NCI-H1105 treated with DMSO at 0.1 percent for 48 hours (cell line): ENCODE results near the gene LAMC1.
"Not testable (repeated sequence)": the region's sequence is repeated elsewhere in the genome, so short reads cannot be mapped to it uniquely, and the experiment has no call there.

Experiments
- DNase-seq: peaks from one replicate; lab custom pipeline; 2025; lab: John Stamatoyannopoulos, UW

Gene LAMC1

DNA sequence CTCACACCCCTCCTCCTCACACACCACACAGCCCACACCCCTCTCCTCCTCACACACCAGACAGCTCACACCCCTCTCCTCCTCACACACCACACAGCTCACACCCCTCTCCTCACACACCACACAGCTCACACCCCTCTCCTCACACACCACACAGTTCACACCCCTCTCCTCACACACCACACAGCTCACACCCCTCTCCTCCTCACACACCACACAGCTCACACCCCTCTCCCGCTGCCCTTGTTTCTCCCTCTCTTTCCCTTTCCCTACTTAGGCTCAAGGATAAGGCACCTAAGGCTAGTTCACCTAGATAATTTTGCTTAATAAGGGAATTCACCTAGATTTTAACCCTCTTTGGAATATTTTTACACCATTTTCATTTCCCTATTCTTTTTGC lies 126.8 kb downstream of the LAMC1 start:
- DNase-seq: not testable (repeated sequence)

DNA sequence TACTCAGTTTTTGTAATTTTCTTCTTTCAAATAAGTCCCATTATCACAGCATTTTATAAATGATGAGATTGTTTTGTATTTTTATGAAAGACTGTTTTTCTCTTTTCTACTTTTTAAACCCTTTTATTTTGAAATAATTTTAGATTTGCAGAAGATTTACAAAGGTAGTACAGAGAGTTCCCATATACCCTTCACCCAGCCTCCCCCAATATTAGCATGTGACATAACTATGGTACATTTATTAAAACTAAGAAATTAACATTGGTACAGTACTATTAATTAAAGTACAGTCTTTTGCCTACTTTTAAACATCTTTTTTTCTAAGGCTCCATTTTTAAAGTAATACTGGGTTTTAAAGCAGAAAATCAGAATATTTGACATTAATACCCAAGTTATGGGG lies 127.2 kb downstream of the LAMC1 start:
- DNase-seq: no peak

DNA sequence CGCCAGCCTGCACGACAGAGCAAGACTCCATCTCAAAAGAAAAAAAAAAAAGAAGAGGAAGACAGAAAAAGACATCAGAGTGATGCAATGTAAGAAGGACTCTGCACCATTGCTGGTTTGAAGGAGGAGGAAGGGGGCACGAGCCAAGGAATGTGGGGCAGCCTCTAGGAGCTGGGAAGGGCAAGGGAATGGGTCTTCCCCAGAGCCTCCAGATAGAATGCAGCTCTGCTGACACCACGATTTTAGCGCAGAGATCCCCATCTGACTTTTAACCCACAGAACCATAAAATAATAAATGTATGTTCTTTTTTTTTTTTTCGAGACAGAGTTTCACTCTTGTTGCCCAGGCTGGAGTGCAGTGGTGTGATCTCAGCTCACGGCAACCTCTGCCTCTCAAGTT lies 129.0 kb downstream of the LAMC1 start:
- DNase-seq: no peak

DNA sequence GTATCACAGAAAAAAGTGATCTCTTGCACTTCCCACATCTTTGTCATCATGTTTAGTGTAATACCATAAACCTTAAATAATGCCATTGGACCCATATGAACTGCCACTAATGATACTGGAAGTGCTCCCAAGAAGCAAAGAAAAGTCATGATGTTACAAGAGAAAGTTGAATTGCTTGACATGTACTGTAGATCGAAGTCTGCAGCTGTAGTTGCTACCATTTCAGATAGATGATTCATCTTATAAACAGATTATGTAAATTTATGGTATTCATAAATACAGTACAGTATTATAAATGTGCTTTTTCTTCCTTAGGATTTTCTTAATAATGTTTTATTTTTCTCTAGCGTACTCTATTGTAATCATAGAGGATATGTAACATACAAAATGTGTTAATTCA lies 132.7 kb downstream of the LAMC1 start:
- no peak for DNase-seq

DNA sequence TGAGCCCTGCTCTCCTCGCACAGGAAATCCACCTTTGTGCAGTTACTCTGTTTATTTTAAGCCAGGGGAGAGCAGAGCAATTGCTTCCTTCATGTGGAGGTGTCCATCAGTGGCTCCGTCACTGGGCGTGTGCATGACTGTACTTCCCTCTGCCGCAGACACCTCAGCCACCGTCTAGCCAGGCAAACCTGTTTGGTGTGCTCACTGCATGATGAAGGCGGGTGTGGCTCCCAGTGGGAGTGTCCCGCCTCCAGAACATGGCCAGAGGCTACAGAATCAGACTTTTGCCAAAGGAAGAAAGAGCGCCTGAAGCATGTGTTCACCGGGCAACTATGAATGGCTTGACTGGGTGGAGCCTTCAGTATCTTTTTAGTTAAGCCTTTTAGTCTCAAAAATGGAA lies 136.7 kb downstream of the LAMC1 start:
- DNase-seq: no peak

DNA sequence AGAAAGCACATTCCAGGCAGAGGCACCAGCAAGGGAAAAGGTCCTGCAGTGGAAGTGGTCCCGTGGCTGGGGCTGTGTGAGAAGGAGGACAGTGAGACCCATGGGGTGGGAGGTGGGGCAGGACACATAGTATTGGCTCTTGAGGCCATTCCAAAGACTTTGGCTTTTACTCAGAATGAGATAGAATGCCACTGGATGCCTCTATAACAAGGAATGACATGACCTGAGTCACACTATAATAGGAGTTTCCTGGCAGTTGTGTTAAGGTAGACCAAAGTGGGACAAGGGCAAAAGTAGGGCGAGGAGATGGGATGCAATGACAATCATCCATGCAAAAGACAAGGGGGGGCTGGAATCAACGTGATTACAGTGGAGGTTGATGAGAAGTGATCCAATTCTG lies 138.2 kb downstream of the LAMC1 start:
- DNase-seq: no peak

DNA sequence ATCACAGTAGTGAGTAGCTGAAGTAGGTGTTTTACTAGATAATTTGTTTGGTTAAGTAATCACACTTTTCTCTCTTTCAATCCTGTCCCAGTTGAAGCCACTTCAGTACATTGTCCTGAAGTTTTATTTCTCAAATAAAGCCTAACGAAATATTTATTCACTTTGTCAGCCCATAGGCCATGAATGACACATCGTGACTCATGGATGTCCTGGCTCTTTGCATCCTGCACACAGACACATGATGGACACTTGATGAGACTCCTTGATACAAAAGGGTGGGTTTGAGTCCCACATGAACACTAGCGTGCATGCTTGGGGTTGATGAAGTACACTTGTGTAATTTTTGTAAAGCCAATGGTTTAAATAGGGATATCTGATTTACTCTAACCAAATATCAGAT lies 140.1 kb downstream of the LAMC1 start:
- no peak for DNase-seq

DNA sequence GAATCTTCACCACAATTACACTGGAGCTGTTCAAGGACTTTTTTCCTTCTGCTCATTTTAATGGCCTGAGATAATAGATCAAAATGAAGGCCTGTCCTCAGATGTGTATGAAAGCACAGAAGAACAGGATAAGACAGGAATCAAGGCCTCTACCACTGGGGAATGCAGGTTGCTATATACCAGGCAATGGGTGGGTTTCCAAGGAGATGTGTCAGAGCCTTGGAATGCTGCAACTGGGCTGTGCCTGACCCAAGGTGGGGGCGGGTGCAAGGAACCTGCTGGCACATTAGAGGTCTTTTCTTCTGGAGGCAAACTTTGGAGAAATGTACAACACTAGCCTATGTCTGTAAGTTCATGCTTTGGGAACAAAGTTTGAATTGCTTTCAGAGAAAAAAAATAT lies 141.1 kb downstream of the LAMC1 start:
- DNase-seq: no peak

DNA sequence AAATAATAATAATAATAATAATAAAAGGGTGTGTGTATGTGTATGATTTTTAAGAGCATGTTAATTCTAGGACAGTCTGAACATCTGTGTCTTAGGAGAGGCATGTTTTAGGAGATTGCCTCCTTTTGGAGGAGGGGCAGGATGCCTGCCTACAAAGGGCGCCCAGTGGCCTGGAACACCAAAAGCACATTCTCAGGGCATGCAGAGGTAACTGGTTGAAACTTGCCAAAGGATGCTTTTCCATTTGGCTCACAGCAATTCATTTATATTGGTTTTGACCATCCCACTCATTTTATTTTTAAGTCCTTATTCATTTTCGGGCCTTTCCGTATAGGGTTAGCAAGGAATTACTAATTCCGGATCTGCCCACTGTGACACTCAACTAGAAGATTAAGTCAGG lies 141.7 kb downstream of the LAMC1 start:
- DNase-seq: no peak

DNA sequence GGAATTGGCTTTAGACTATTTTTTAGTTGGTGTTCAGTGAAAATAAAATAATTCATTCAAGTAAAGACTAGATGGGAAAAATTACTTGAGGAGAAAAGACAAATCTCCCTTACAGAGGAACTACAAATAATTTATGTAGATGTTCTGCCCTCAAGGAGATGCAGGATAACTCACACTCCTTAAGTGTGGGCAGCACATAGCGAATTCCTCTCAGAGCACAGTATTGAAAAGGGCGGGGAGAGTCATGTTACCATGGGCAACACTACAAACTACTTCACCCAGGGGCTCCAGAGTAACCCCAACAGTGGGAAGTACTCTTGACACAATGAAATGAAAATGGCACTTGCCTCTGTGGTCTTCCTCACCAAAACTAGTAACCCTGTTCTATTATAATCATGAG lies 142.2 kb downstream of the LAMC1 start:
- DNase-seq: no peak

DNA sequence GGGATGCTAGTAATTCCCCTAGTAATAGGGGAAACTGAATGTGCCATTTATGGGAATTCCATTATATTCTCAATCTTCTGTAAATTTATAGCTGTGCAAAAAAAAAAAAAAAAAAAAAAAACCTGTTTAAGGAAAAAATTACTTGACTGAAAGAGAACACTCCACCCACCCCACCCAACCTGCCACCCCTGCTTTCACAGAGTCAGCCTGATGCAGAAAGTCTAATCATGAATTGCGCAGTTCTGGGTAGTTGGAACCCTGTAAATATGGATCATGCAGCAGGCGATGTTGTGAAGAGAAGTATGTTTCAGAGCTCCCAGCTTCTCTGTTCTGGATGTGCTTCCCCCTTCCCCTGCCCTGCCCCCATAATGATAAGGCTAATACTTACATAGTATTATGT lies 143.2 kb downstream of the LAMC1 start:
- no peak for DNase-seq

DNA sequence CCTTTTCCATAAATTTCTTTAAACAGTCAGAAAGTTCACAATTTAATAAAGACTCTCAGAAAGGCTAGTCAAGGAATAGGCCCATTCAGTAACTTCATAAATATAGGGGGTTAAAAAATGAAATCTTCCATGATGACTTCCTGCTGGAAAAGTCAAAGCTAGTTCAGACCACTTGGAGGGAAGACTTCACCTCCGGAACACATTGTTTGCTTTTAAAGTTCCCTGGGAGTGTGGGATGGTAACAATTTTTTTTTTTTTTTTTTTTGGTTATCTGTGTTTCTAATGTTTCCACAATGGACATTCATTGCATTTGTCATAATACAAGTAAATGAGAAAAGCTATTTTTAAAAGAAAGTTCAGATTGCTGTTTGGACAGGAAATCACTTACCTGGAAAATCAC lies 144.5 kb downstream of the LAMC1 start:
- DNase-seq: no peak

DNA sequence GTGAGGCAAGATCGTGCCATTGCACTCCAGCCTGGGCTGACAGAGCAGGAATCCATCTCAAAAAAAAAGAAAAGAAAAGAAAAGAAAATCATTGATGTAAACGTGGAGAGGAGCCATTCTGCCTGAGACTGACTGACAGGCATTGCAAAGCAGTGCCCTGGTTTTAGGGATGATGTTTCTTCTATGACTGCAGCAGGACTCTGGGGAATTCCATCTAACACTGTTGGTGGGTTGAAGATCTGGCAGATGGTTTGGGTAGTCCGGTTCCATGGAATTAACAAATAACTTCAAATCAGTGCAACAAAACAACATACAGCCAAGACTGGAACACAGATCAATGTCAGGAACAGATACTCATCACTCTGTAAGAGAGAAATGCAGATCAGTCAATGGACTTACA lies 145.1 kb downstream of the LAMC1 start:
- DNase-seq: no peak

DNA sequence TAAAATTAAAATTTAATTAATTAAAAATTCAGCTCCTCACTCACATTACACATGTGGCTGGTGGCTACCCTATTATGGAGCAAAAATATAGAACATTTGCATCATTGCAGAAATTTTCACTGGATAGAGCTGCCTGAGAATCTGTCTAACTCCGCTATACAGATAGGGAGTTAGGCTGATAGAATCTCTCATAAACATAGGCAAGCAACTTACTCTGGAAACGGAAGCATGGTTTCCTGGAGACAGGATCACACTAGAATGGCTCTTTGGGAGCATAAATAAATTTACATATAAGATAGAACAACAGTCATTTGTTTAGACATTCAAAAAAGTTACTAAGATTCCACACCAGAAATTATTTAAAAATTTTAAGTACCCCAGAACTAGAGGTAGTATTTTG lies 150.6 kb downstream of the LAMC1 start:
- DNase-seq: no peak

DNA sequence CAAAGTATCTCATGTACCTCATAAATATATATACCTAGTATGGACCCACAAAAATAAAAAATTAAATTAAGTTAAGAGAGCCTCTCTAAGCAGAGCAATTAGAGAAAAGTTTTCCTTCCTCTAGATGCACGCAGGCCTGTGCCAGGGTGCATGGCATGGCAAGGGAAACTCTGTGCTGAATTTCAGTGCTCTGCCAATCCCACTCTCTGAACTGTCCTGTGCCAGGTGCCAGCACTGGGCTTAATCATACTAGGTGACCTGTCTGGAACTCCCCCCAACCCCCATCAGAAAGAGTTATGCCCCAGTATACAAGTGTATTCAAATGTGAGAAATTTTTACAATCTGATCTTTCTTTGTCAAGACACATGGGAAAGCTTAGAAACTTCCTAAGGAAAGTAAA lies 152.4 kb downstream of the LAMC1 start:
- no peak for DNase-seq

DNA sequence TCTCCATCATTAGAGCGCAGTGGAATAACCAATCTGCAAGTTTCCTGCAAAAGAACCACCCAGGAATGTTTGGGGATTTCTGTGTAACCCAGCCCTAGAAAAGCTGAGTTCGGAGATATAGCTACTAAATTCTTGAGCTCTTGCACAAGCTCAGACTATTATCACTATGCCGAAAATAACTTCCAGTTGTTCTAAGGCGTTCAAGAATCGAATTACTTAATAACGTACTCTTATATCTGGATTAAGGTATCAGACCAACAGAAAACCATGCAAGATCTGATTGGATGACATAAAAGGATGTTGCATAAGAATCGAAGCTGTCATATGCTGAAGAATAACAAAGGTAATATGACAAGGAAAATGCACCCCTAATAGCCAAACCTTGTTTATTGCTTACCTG lies 155.3 kb downstream of the LAMC1 start:
- DNase-seq: no peak

DNA sequence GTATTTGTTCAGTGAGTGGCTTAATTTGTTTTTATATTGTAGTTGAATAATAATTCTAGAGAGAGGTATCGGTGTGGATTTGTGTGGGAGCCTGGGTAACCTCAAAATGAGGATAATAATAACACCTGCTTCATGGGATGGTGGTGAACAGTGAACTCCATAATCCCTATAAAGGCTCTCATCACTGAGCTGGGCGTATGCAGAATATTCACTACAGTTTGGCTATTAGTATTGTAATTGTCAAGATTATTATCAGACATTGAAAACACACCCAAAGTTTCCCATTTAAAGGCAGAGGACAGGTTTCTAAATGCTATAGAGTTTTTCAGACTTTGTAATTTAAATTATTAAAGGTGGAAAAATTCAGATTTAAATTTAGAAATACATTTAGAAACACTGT lies 155.8 kb downstream of the LAMC1 start:
- no peak for DNase-seq

DNA sequence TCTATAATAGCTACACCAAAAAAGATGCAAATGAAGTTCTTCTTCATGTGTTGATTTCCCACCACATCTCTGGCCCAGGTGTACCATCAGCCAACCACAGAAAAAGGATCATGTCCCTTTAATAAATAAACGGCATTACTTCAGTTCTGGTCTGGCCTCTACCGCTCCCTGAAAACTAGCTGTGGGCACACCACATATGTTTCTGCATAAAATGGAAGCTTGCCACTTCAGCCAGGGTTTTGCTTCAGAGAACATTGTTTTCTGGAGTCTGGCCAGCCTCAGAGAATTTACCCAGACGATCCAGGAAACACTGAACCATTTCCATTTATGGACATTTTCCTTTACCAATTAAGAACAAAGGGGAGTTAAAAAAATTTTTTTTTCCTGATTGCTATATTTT lies 157.0 kb downstream of the LAMC1 start:
- peak; percentile 54 for DNase-seq

DNA sequence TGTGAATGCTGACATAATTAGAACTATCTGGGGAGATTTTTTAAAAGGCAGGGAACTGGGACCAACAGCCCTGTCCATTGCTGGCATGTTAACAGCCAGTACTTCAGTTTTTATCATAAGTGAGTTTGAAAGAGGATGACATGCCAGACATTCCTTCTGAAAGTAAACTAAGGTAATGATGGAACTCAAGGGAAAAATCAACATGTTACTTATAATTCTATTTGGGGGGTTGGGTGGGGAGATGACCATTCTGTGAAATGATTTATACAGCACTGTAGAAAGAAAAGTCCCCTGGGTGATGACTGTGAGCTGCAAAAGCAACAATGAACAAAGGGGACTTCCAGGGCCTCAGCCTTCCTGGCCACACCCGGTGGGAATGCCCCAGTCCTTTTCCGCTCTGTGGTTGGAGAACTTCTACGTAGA lies 157.4 kb downstream of the LAMC1 start:
- DNase-seq: no peak

DNA sequence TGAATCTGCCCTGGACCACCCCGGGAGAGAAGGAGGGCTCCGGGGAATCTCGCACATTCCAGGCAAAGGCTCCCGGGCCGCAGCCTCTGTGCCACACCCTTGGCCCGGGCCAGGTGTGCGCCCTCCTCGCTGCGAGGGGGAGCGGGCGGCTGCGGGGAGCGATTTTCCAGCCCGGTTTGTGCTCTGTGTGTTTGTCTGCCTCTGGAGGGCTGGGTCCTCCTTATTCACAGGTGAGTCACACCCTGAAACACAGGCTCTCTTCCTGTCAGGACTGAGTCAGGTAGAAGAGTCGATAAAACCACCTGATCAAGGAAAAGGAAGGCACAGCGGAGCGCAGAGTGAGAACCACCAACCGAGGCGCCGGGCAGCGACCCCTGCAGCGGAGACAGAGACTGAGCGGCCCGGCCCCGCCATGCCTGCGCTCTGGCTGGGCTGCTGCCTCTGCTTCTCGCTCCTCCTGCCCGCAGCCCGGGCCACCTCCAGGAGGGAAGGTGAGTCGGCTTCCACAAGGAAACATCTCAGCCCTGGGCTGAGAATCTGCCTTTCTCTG lies 162.8 kb downstream of the LAMC1 start, which contains the start of gene LAMC2:
TSS of gene LAMC2 (plus strand) at position 324 of the 550 bp plus-strand sequence. CDS start at position 413, 89 bp downstream.
- DNase-seq: peak; percentile 11

DNA sequence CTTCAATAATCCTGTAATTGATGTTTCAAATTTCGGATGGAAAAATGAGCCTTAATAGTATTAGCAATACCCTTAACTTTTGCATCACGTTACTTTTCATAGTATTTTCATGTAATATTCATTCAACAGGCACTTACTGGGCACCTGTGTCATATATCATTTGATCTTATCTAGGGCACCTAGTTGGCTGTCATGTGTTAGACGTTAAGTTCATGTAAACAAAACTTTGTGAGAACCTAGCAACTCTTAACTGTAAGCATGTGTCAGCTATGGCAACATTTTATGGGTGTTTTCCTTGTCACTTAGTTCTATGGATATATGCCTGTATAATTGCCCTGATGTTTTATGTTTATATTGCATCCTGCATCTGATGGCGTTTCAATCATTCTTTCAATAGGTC lies 163.6 kb downstream of the LAMC1 start:
- DNase-seq: no peak

DNA sequence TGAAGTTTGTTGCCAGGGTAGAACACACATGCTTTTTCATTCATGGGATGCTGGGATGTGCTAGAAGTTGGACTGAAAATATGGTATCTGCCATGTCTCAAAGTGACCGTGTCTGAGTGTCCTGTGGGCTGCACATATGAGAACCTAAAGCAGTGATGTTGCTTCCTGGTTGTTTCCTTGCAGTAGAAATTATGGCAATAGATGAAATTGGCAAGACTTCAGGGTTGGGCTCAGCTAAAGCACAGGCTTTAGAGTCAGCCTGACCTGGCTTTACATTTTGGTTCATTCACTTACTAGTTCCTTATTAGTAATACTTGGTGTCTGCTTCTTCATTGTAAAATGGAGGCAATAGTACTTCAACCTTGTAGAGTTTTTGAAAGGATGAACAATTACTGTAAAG lies 165.0 kb downstream of the LAMC1 start:
- no peak for DNase-seq

DNA sequence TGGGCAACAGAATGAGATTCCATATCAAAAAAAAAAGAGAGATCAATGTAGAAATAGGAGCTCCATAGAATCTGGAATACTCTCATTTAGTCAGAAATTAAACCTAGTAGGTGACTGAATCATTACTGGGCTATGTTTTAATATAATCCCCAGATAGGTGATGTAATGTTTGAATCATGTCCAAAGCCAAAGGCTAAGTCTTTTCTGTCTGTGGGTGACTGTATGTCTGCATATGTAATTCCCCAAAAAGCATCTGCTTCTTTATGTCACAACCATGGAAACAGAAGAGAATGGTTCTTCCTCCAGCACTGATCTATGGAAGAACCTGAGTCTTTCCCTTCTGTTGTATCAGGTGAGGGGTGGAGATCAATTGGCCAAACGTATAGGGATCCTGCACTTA lies 168.6 kb downstream of the LAMC1 start:
- DNase-seq: no peak

DNA sequence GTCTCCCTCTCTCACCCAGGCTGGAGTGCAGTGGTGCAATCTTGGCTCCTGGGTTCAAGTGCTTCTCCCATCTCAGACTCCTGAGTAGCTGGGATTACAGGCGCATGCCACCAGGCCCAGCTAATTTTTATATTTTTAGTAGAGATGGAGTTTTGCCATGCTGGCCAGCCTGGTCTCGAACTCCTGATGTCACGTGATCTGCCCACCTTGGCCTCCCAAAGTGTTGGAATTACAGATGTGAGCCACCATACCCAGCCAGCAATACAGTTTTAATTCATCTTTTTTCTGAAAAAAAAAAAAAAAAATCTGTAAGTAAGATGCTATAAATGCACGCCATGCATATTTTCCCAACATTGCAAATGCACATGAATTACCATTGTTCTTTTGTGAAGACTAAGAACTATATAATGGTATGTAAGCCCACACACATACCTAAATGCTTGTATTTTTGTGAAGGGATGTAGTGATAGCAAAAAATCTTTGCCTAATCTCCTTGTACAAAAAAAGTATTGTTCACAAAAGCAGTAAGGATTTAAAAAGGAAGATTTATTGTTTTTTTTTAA lies 170.8 kb downstream of the LAMC1 start:
- DNase-seq: no peak
